Osteoblast (primary cell): ENCODE data around the gene RSAD2. TPM values are rescaled to one million over a fixed set of nuclear protein-coding genes. Genes with fewer than 3 reads are reported as not detected.

ENCODE experiments used
- DNase-seq: peaks from one replicate; pipeline ENCODE4 v3.0.0; 2011; ENCODE audit warnings: low spot score, mixed read lengths; ENCODE audit not compliant: insufficient read length; ENCODE audit errors: missing footprints
- H2AFZ ChIP-seq: 2 replicates; pipeline ENCODE4 v1.6.0; 2011; ENCODE audit warnings: mild to moderate bottlenecking, low read length
- H3K27ac ChIP-seq: 2 replicates; pipeline ENCODE4 v1.5.1; 2011; ENCODE audit warnings: mild to moderate bottlenecking, low read depth, low read length, moderate library complexity
- H3K27me3 ChIP-seq: 2 replicates; pipeline ENCODE4 v1.6.0; 2012; ENCODE audit warnings: mild to moderate bottlenecking, control low read depth, inconsistent platforms, low read length, moderate library complexity; ENCODE audit not compliant: insufficient read depth
- H3K36me3 ChIP-seq: 2 replicates; pipeline ENCODE4 v1.5.1; 2011; ENCODE audit warnings: mild to moderate bottlenecking, low read length, control low read depth, moderate library complexity; ENCODE audit not compliant: insufficient read depth
- H3K4me1 ChIP-seq: 2 replicates; pipeline ENCODE4 v1.5.1; 2011; ENCODE audit warnings: mild to moderate bottlenecking, low read length, control low read depth, moderate library complexity; ENCODE audit not compliant: insufficient read depth
- H3K4me2 ChIP-seq: 2 replicates; pipeline ENCODE4 v1.6.0; 2011; ENCODE audit warnings: mild to moderate bottlenecking, low read length; ENCODE audit not compliant: insufficient read depth
- H3K4me3 ChIP-seq: fragments of 200-600 bp; sonication (generic); 3 replicates; pipeline ENCODE4 v1.5.1; 2012; ENCODE audit warnings: mild to moderate bottlenecking, low read length, inconsistent platforms; ENCODE audit not compliant: insufficient read depth
- H3K79me2 ChIP-seq: 2 replicates; pipeline ENCODE4 v1.6.0; 2012; ENCODE audit warnings: mild to moderate bottlenecking, low read length, control low read depth, inconsistent platforms; ENCODE audit not compliant: insufficient read depth
- H3K9me3 ChIP-seq: 2 replicates; pipeline ENCODE4 v1.5.1; 2011; ENCODE audit warnings: low read depth, low read length, control low read depth
- H4K20me1 ChIP-seq: 2 replicates; pipeline ENCODE4 v1.6.0; 2012; ENCODE audit warnings: mild to moderate bottlenecking, low read length, control low read depth; ENCODE audit not compliant: insufficient read depth
- total RNA-seq: library from RNA; depleted of rRNA; stranded (reverse); fragments of >200 nt; gene quantifications from 2 replicates; pipeline ENCODE4 v1.2.3, GENCODE V29; 2012
- TF ChIP-seq, protein P1 (sequence below): IDR thresholded peaks from 2 replicates; pipeline ENCODE4 v1.5.1; 2011; ENCODE audit warnings: mild to moderate bottlenecking, low read depth, low read length, moderate library complexity; ENCODE audit errors: extremely low read depth

RSAD2 gene
- total RNA-seq, result 0.29 and 0.72 TPM in 2 replicates

GRCh38 chr2:6877402-6878304 lies at the start of gene RSAD2:
Gene RSAD2 (plus strand): TSS chr2:6877777. CDS start chr2:6877801, 24 bp downstream.
- Histone ChIP-seq H3K79me2 (no peaks in the 10 kb centered on the region), H3K27ac (no peak within 1 kb of the TSS), H3K36me3 (no peaks in the 10 kb centered on the region), H3K4me2 (peak within 1 kb of the TSS; percentile 76), H4K20me1 (no peaks in the 10 kb centered on the region), H3K9me3 (no peaks in the 10 kb centered on the region), H3K4me1 (no peaks in the 10 kb centered on the region), H3K4me3 (peak within 1 kb of the TSS; percentile 56), H3K27me3 (no peaks in the 10 kb centered on the region), H2AFZ (peak within 1 kb of the TSS; percentile 44)
- peak; percentile 9 for DNase-seq
- TF ChIP-seq, protein P1, sequence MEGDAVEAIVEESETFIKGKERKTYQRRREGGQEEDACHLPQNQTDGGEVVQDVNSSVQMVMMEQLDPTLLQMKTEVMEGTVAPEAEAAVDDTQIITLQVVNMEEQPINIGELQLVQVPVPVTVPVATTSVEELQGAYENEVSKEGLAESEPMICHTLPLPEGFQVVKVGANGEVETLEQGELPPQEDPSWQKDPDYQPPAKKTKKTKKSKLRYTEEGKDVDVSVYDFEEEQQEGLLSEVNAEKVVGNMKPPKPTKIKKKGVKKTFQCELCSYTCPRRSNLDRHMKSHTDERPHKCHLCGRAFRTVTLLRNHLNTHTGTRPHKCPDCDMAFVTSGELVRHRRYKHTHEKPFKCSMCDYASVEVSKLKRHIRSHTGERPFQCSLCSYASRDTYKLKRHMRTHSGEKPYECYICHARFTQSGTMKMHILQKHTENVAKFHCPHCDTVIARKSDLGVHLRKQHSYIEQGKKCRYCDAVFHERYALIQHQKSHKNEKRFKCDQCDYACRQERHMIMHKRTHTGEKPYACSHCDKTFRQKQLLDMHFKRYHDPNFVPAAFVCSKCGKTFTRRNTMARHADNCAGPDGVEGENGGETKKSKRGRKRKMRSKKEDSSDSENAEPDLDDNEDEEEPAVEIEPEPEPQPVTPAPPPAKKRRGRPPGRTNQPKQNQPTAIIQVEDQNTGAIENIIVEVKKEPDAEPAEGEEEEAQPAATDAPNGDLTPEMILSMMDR, result no peak

- Histone ChIP-seq H3K4me3 (no peak overlapping the region), H3K9me3 (no peaks in the 10 kb centered on the region), H3K4me1 (no peaks in the 10 kb centered on the region), H2AFZ (no peak overlapping the region), H3K79me2 (no peaks in the 10 kb centered on the region), H3K4me2 (no peak overlapping the region), H3K36me3 (no peaks in the 10 kb centered on the region), H4K20me1 (no peaks in the 10 kb centered on the region), H3K27ac (no peak overlapping the region), H3K27me3 (no peaks in the 10 kb centered on the region)
- TF ChIP-seq, protein P1, result peak; percentile 38
- DNase-seq, result no peak
Observed at GRCh38 chr2:6828299-6828584, 49.3 kb upstream of the RSAD2 start.

GRCh38 chr2:6831229-6831628 lies 46.3 kb upstream of the RSAD2 start:
- TF ChIP-seq, protein P1, result no peak
- no peaks in the 10 kb centered on the region for H3K4me1 ChIP-seq

DNA sequence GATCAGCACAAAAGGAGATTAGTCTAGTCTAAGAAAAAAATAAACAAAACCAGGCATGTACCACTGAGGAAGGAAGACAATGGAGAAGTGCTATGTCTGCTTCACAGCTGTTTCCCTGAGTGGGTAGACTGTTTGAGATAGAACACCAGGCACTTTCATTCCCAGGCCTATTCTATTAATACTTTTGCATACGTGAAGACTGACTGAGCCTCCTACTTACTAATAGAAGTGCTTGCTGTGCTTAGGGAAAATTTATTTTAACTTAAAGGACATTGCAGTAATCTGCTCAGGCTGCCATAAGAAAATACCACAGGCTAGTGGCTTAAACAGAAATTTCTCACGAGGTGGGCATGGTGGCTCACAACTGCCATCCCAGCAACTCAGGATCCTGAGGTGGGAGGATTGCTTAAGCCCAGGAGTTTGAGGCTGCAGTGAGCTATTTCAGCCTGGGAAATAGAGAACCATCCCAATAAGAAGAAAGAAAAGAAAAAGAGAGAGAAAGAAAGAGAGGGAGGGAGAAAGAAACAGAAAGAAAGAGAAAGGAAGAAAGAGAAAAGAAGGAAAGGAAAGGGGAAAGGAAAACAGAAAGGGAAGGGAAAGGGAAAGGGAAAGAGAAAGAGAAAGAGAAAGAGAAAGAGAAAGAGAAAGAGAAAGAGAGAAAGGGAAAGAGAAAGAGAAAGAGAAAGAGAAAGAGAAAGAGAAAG lies 44.8 kb upstream of the RSAD2 start:
- no peaks in the 10 kb centered on the region for H3K4me1 ChIP-seq
- DNase-seq, result no peak
- TF ChIP-seq, protein P1, result no peak
- H3K9me3 ChIP-seq, result no peaks in the 10 kb centered on the region
- no peaks in the 10 kb centered on the region for H3K27me3 ChIP-seq
- no peak overlapping the region for H3K4me2 ChIP-seq
- H3K27ac ChIP-seq, result no peak overlapping the region
- H4K20me1 ChIP-seq, result no peaks in the 10 kb centered on the region
- H2AFZ ChIP-seq, result no peak overlapping the region
- H3K79me2 ChIP-seq, result no peaks in the 10 kb centered on the region
- no peak overlapping the region for H3K4me3 ChIP-seq
- H3K36me3 ChIP-seq, result no peaks in the 10 kb centered on the region

More at GRCh38 chr2:6831229-6831628, 46.3 kb upstream of the RSAD2 start:
- no peaks in the 10 kb centered on the region for H3K9me3 ChIP-seq
- H2AFZ ChIP-seq, result no peak overlapping the region
- no peak overlapping the region for H3K27ac ChIP-seq
- no peak for DNase-seq
- H3K27me3 ChIP-seq, result no peaks in the 10 kb centered on the region
- H3K4me2 ChIP-seq, result no peak overlapping the region
- H3K79me2 ChIP-seq, result no peaks in the 10 kb centered on the region
- no peaks in the 10 kb centered on the region for H3K36me3 ChIP-seq
- no peak overlapping the region for H3K4me3 ChIP-seq
- no peaks in the 10 kb centered on the region for H4K20me1 ChIP-seq
